HFFc6 (cell line): ENCODE results near the gene MAST3. TPM values are rescaled to one million over a fixed set of nuclear protein-coding genes. Genes with fewer than 3 reads are reported as not detected.

ENCODE experiments used
- DNase-seq: peaks from one replicate; pipeline ENCODE4 v3.0.0-alpha.2; 2018
- H3K27ac Mint-ChIP-seq: 2 replicates; pipeline ENCODE4 v1.8.0; 2020; ENCODE audit warnings: mild to moderate bottlenecking, mixed read lengths
- H3K27me3 Mint-ChIP-seq: 2 replicates; pipeline ENCODE4 v1.8.0; 2021; ENCODE audit warnings: mild to moderate bottlenecking, moderate library complexity, mixed read lengths; ENCODE audit not compliant: insufficient read depth
- H3K36me3 Mint-ChIP-seq: 2 replicates; pipeline ENCODE4 v1.8.0; 2021; ENCODE audit warnings: low read depth, mixed read lengths
- H3K4me1 Mint-ChIP-seq: 2 replicates; pipeline ENCODE4 v1.8.0; 2020; ENCODE audit warnings: low read depth, mixed read lengths
- H3K4me3 Mint-ChIP-seq: 2 replicates; pipeline ENCODE4 v1.8.0; 2020; ENCODE audit warnings: mild to moderate bottlenecking, moderate library complexity, mixed read lengths
- H3K9me3 Mint-ChIP-seq: 2 replicates; pipeline ENCODE4 v1.8.0; 2020; ENCODE audit warnings: mild to moderate bottlenecking, mixed read lengths
- CTCF ChIP-seq: fragments of 200-600 bp; sonication (generic); IDR thresholded peaks from 2 replicates; pipeline ENCODE4 v1.5.0; 2021; ENCODE audit warnings: antibody characterized with exemption, mild to moderate bottlenecking
- total RNA-seq, 6 experiments: library from RNA; stranded (reverse); fragmentation: NEBNext Ultra II Directional; extraction: Animal tissue kit (Norgen Biotek cat#: 25700); gene quantifications; 2 replicates in 1 of 6; 3 replicates in 5 of 6; pipeline ENCODE4 v1.2.3, GENCODE V29; 2021

MAST3 gene
- total RNA-seq, 6 experiments from 2014 or later: 12.2 to 17.4 (median 13.2) TPM

DNA sequence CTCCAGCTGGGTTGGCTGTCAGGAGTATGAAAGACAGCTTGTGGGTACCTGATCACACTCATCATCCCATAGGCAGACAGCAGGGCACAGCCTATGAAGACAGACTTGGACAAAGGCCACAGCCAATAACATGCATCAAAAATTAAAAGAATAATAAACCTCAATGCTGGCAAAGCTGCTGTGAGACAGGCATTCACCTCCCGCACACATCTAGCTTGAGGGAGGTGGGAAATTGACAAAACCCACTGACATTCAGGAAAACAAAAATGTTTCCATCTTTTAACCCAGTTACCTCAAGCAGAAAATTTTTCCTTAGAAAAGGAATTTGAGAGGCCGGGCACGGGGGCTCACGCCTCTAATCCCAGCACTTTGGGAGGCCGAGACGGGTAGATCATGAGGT is 25.2 kb upstream of the MAST3 start:
- Mint-ChIP-seq H3K36me3 (no peaks in the 10 kb centered on the region), H3K4me3 (no peak overlapping the region), H3K27me3 (peaks cover 7% of the 10 kb centered on the region), H3K9me3 (no peaks in the 10 kb centered on the region), H3K4me1 (no peaks in the 10 kb centered on the region), H3K27ac (no peak overlapping the region)
- TF ChIP-seq CTCF: no peak
- no peak for DNase-seq

DNA sequence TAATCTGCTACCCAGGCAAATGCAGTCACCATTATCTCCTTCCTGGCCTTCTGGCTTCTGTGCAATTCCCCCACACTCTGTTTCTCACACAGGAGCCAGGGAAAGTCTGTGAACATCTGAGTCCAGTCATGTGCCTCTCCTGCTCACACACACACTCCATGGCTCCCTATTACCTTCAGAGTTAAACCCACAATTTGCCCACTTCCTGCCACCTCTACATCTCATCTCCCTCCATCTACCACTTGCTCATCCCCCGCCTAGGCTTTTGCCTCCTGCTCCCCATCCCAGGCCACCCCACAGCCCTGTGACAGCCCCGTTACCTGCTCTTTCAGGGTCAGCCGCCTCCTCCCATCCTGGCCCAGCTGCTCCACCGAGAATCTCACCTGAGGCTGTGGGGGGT is 24.4 kb upstream of the MAST3 start:
- Mint-ChIP-seq H3K4me1 (no peaks in the 10 kb centered on the region), H3K9me3 (no peaks in the 10 kb centered on the region), H3K36me3 (no peaks in the 10 kb centered on the region), H3K27ac (no peak overlapping the region), H3K27me3 (peaks cover 10% of the 10 kb centered on the region), H3K4me3 (no peak overlapping the region)
- TF ChIP-seq CTCF: no peak
- DNase-seq: no peak

DNA sequence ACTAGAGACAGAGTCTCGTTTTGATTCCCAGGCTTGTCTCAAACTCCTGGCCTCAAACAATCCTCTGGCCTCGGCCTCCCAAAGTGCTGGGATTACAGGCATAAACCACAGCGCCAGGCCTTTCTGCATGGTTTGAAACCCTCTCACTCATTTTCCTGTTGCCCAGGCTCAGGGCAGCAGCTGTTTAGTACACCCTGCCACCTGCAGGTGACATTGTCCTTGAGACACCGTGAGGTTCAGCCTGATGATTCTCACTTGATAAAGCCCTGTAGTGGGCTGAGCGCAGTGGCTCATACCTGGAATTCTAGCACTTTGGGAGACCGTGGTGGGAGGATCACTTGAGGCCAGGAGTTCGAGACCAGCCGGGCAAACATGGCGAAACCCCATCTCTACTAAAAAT is 23.4 kb upstream of the MAST3 start:
- Mint-ChIP-seq H3K36me3 (no peaks in the 10 kb centered on the region), H3K27me3 (peaks cover 14% of the 10 kb centered on the region), H3K4me3 (no peak overlapping the region), H3K27ac (no peak overlapping the region), H3K4me1 (no peaks in the 10 kb centered on the region), H3K9me3 (no peaks in the 10 kb centered on the region)
- peak; percentile 34; the same call in 1 of the 2 replicates for TF ChIP-seq CTCF
- DNase-seq: no peak

DNA sequence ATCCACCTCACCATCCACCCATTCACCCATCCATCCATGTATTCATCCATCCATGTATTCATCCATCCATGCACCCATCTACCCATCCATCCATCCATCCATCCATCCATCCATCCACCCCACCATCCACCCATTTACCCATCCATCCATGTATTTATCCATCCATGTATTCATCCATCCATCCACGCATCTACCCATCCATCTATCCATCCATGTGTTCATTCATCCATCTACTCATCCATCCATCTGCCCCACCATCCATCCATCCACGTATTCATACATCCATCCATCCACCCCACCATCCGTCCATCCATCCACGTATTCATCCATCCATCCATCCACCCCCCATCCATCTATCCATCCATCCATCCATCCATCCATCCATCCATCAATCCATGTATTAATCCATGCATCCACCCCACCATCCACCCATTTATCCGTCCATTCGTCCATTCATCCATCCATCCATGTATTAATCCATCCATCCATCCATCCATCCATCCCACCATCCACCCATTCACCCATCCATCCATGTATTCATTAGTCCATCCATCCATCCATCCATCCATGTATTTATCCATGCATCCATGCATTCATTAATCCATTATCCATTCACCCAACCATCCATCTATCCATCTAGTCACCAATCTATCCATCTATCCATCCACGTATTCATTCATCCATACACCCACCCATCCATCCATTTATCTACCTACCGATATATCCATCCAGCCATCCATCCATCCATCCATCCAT is 13.5 kb upstream of the MAST3 start:
- no peak overlapping the region for H3K27ac Mint-ChIP-seq
- DNase-seq: no peak
- no peak for TF ChIP-seq CTCF
- H3K4me1 Mint-ChIP-seq: peaks cover 6% of the 10 kb centered on the region
- no peaks in the 10 kb centered on the region for H3K9me3 Mint-ChIP-seq
- no peak overlapping the region for H3K4me3 Mint-ChIP-seq
- peaks cover 22% of the 10 kb centered on the region for H3K27me3 Mint-ChIP-seq
- no peaks in the 10 kb centered on the region for H3K36me3 Mint-ChIP-seq

DNA sequence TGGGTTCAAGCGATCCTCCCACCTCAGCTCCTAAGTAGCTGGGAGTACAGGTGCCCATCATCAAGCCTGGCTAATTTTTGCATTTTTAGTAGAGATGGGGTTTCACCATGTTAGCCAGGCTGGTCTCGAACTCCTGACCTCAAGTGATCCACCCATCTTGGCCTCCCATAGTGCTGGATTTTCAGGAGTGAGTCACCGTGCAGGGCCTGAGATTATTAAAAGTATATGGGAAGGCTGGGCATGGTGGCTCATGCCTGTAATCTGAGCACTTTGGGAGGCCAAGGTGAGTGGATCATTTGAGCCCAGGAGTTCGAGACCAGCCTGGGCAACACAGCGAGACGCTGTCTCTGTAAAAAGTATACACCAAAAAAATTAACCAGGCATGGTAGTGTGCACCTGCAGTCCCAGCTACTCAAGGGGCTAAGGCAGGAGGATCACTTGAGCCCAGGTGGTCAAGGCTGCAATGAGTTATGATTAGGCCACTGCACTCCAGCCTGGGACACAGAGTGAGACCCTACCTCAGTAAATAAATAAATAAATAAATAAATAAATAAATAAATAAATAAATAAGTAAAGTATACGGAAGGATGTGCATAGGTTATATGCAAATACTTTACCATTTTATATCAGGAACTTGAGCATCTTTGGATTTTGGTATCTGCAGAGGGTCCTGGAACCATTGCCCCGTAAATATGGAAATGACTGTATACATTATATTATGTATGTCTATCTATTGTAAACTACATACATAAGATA is 11.7 kb upstream of the MAST3 start:
- no peak for DNase-seq
- Mint-ChIP-seq H3K4me3 (no peak overlapping the region), H3K4me1 (peaks cover 13% of the 10 kb centered on the region), H3K36me3 (no peaks in the 10 kb centered on the region), H3K27me3 (peaks cover 18% of the 10 kb centered on the region), H3K27ac (no peak overlapping the region), H3K9me3 (no peaks in the 10 kb centered on the region)
- TF ChIP-seq CTCF: no peak
